WERI-Rb-1 (cell line): ENCODE measurements around the gene AMBP.

ENCODE experiments used
- DNase-seq: peaks from one replicate; pipeline ENCODE4 v3.0.0-alpha.2; 2020
- H3K27ac ChIP-seq: fragments of 250-450 bp; sonication (Bioruptor Pico); 2 replicates; pipeline ENCODE4 v1.5.1; 2020; ENCODE audit warnings: mild to moderate bottlenecking, moderate library complexity
- H3K27me3 ChIP-seq: fragments of 250-450 bp; sonication (Bioruptor Pico); 2 replicates; pipeline ENCODE4 v1.5.1; 2021; ENCODE audit warnings: mild to moderate bottlenecking, low read depth, moderate library complexity; ENCODE audit not compliant: insufficient read depth, severe bottlenecking
- H3K36me3 ChIP-seq: fragments of 250-450 bp; sonication (Bioruptor Pico); 2 replicates; pipeline ENCODE4 v1.5.1; 2020; ENCODE audit warnings: mild to moderate bottlenecking, moderate library complexity
- H3K4me3 ChIP-seq: 2 replicates; pipeline ENCODE4 v1.5.1; 2011; ENCODE audit warnings: low read depth, mild to moderate bottlenecking, control low read depth, low read length
- H3K9me3 ChIP-seq: fragments of 250-450 bp; sonication (Bioruptor Pico); 2 replicates; pipeline ENCODE4 v1.5.1; 2021; ENCODE audit warnings: mild to moderate bottlenecking, moderate library complexity; ENCODE audit not compliant: severe bottlenecking
- TF ChIP-seq, protein P1 (sequence below): IDR thresholded peaks from 2 replicates; pipeline ENCODE4 v1.5.1; 2011; ENCODE audit warnings: low read depth, mild to moderate bottlenecking, control low read depth, inconsistent platforms, low read length

AMBP gene

DNA sequence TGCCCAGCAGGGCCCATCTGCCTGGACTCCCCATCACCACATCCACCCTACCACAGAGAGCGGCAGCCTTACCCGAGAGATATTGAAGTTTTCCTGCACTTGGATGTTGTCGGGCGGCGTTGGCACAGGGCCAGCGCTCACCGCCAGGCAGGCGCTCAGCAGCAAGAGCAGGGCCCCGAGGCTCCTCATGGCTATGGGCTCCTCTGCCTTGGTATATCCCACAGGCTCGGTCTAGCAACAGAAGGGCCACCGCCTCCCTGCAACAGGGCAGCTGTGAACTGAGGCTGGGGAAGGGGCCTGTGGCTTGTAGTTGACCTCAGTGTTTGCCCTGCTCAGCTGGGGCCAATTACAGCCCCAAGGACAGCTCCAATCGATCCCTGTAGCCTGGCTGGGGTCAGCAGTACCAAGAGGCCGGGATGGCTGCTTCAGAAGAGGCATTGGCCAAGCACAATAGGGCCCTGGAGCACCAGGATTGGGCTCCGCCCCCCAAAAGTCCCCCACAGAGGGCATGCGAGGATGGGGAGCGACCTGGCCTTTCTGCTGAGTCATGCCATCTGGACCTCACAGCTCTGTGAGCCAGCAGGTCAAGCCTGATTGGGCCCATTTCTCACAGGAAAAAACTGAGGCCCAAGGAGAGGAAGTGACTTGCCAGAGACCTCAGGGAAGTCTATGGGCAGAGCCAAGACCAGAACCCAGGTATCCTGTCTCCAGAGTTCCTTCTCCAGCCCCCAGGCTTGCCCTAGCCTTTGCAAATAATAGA, at the start of gene AMBP:
Gene AMBP, minus strand, starts transcription at position 280 of the 760 bp plus-strand sequence. Its CDS starts 91 bp downstream, at position 189.
- TF ChIP-seq, protein P1, sequence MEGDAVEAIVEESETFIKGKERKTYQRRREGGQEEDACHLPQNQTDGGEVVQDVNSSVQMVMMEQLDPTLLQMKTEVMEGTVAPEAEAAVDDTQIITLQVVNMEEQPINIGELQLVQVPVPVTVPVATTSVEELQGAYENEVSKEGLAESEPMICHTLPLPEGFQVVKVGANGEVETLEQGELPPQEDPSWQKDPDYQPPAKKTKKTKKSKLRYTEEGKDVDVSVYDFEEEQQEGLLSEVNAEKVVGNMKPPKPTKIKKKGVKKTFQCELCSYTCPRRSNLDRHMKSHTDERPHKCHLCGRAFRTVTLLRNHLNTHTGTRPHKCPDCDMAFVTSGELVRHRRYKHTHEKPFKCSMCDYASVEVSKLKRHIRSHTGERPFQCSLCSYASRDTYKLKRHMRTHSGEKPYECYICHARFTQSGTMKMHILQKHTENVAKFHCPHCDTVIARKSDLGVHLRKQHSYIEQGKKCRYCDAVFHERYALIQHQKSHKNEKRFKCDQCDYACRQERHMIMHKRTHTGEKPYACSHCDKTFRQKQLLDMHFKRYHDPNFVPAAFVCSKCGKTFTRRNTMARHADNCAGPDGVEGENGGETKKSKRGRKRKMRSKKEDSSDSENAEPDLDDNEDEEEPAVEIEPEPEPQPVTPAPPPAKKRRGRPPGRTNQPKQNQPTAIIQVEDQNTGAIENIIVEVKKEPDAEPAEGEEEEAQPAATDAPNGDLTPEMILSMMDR: no peak
- H3K27ac ChIP-seq: no peak within 1 kb of the TSS
- H3K27me3 ChIP-seq: no peaks in the 10 kb centered on the region
- no peak within 1 kb of the TSS for H3K4me3 ChIP-seq
- no peaks in the 10 kb centered on the region for H3K36me3 ChIP-seq
- DNase-seq: peak; percentile 43
- H3K9me3 ChIP-seq: no peaks in the 10 kb centered on the region

DNA sequence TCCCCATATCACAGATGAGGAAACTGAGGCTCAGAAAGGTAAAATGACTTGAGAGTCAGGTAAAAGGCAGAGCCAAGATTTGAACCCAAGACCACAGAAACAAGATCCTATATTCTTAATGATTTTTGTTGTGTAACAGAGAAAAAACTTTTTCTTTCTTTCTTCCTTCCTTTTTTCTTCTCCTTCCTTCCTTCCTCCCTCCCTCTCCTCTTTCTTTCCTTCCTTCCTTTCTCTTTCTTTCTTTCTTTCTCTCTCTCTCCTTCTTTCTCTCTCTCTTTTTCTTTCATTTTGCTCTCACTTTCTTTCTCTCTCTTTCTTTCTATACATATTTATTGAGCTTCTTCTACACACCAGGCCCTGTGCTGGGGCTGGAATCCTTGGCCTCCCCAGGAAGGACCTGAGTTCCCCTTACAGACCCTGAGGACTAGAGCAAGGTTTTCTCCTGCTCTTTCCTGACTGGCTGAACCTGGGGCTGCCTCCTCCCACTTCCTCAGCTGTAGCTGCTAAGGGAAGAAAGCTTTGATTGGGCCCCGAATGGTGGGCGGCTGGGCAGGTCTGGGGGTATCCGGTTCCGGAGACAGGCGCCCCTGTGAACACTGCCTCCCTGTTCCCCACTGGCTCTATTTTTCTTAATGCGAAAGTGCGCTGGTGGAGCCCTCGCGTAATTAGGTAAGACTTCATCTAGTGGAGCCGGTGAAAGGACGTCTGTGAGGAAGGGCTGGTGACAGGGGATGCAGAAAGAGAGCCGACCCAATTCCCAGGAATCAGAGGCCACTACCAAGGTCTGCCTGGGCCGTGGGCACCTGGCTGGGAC, 48.4 kb upstream of the AMBP start:
- Histone ChIP-seq H3K27me3 (no peaks in the 10 kb centered on the region), H3K4me3 (no peak overlapping the region), H3K27ac (no peak overlapping the region), H3K36me3 (no peaks in the 10 kb centered on the region), H3K9me3 (peaks cover 11% of the 10 kb centered on the region)
- DNase-seq: no peak
- TF ChIP-seq, protein P1: no peak

DNA sequence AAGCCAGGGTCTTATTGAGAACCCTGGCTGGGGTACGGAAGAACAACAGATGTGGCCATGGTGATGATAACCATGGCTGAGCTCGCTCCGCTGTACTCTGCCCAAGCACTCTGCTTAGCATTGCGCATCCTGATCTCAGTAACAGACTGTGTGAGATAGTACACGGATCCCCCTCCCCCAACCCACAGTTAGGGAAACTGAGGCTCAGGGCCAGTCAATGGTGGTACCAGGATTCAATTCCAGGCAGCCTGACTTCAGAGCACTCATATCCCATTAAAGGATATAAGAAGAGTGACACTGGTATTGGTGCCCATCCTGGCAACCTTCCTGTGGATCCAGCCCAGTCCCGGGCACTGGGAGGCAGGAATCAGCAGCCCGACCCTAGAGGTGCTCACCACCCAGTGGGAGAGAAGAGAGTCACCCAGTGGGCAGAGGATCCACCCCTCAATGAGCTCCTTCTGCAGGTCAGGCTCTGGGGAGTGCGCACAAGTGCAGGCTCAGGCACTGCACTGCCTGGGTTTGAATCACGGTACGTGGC, 47.4 kb upstream of the AMBP start:
- no peaks in the 10 kb centered on the region for H3K36me3 ChIP-seq
- no peak overlapping the region for H3K27ac ChIP-seq
- TF ChIP-seq, protein P1: no peak
- H3K4me3 ChIP-seq: no peak overlapping the region
- no peaks in the 10 kb centered on the region for H3K27me3 ChIP-seq
- DNase-seq: no peak
- H3K9me3 ChIP-seq: peaks cover 11% of the 10 kb centered on the region

DNA sequence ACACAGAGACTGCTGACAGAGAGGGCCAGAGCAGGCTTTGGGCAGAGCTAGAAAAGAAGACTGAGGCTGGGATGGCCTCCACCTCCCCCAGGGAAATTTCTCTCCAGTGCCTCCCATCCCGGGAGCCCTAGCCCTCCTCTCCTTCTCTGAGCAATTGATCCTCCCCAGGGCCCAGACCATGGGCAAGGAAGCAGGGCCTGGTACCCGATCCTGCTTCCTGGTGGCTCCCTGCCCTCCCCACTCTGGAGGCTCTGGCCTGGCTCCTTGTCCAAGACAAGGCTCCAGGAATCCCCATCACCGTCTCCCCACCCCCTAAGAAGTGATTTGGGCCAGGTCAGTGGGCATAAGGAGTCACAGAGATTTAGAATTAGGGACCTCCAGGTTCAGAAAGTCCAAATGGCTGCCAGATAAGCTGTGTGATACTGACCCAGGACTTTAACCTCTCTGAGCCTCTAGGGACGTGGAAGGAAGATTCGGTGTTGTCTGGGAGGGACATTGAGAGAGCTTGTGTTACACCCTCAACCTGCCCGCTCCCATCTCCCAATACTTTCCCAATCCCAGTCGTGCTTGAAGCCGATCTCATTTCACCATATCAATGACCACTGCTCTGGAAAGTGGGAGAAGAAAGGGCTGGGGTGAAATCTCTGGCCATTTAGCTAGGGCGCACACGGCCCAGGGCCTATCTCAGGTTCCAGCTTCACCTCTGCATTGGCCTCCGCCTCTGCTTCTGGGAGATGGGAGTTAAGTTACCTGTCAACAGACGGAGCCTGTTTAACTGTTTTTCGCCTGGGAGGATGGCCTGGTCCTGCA, 46.8 kb upstream of the AMBP start:
- no peak overlapping the region for H3K27ac ChIP-seq
- H3K4me3 ChIP-seq: no peak overlapping the region
- TF ChIP-seq, protein P1: no peak
- H3K27me3 ChIP-seq: no peaks in the 10 kb centered on the region
- H3K9me3 ChIP-seq: peaks cover 11% of the 10 kb centered on the region
- no peak for DNase-seq
- H3K36me3 ChIP-seq: no peaks in the 10 kb centered on the region

DNA sequence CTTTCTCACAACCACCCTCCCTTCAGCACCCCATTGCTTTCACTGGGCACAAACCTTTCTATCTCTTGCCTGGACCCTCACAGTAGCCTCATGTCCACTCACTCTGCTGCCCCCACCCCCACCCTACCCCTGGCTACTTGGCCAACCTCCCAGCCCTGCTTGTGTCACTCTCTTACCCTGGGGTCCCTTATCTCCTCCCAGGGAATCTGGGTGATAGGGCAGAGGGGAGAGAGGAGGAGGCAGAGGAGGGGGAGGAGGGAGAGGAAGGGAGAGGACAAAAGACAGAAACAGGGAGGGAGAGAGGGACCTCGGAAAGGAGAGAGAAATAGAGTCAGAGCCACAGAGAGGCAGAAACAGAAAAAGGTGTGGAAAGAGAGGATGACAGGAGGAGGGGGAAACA, 46.0 kb upstream of the AMBP start:
- H3K27me3 ChIP-seq: no peaks in the 10 kb centered on the region
- no peak for DNase-seq
- TF ChIP-seq, protein P1: no peak
- no peaks in the 10 kb centered on the region for H3K36me3 ChIP-seq
- no peak overlapping the region for H3K4me3 ChIP-seq
- H3K27ac ChIP-seq: no peak overlapping the region
- peaks cover 11% of the 10 kb centered on the region for H3K9me3 ChIP-seq
